ENCODE results near the gene RDM1. TPM values are rescaled to one million over a fixed set of nuclear protein-coding genes. Genes with fewer than 3 reads are reported as not detected.

The RDM1 gene
- polyA plus RNA-seq, 4 donors = 1.9 to 4.5 (median 4.5) TPM; not detected in 1

DNA sequence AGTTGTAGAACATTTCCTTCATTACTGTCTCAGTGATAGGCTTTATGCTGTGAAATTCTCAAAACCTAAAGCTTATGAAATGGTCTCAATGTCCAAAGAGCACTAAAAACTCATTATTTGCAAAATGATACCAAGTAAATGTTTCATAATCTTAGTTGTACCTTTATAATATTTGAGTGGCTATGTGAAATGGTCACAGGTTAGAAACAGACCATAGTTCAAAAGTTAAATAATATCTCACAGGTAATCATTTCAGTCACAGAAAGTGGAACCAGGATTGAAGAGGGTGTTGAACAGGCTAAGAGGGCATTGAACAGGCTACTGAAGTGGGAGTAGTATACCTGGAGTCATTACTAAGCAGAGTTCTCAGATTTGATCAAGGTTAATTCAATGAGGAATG, 2.9 kb downstream of the RDM1 start:
- Histone ChIP-seq H3K27me3 (ENCODE audit: control insufficient read depth in 3 of 3, insufficient read depth in 3 of 3, low read length in 3 of 3) (no peaks in the 10 kb centered on the region), H3K27ac (ENCODE audit: low read depth in 1 of 3, low read length in 2 of 3) (peak overlapping the region in 1 of 3 donors; percentile 75), H3K4me1 (ENCODE audit: control insufficient read depth in 3 of 3, insufficient read depth in 2 of 3, low read depth in 1 of 3, low read length in 2 of 3) (peaks cover 0 to 17% (median 4%) of the 10 kb centered on the region in 3 donors), H3K36me3 (ENCODE audit: control insufficient read depth in 3 of 3, insufficient read depth in 2 of 3, low read depth in 1 of 3, low read length in 3 of 3) (peaks cover 0 to 6% (median 0%) of the 10 kb centered on the region in 3 donors), H3K9me3 (ENCODE audit: control insufficient read depth in 2 of 2, insufficient read depth in 1 of 2, low read depth in 1 of 2, low read length in 1 of 2) (no peaks in the 10 kb centered on the region), H3K4me3 (ENCODE audit: low read depth in 1 of 3, low read length in 3 of 3) (no peak overlapping the region)
- FAIRE-seq (no peak), DNase-seq (peak in 1 of 2 donors; percentile 56)

DNA sequence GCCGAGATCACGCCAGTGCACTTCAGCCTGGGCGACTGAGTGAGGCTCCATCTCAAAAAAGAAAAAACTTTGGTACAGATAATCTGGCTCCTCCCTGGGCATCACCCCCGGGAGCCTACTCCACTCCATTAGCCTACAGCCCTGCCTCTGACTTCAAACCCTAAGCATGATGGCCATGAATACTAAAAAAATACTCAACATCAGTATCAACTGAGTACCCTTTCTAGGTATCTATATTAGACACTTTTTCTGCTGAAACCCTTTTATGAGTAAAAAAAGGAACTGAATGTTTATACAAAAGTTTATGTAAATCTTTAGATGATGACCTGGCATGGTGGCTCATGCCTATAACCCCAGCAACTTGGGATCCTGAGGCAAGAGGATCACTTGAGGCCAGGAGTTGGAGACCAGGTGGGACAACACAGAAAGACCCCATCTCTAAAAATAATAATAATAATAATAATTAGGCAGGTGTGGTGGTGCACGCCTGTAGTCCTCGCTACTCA, 6.9 kb downstream of the RDM1 start:
- H3K4me3 ChIP-seq (ENCODE audit: low read depth in 1 of 3, low read length in 3 of 3) = no peak overlapping the region
- FAIRE-seq (no peak), DNase-seq (no peak)
- H3K27me3 ChIP-seq (ENCODE audit: control insufficient read depth in 3 of 3, insufficient read depth in 3 of 3, low read length in 3 of 3) = no peaks in the 10 kb centered on the region
- peaks cover 0 to 6% (median 0%) of the 10 kb centered on the region in 3 donors for H3K36me3 ChIP-seq (ENCODE audit: control insufficient read depth in 3 of 3, insufficient read depth in 2 of 3, low read depth in 1 of 3, low read length in 3 of 3)
- H3K27ac ChIP-seq (ENCODE audit: low read depth in 1 of 3, low read length in 2 of 3) = no peak overlapping the region
- 94 to 99% (median 96%) methylated on average over 6 of the region's 6 CpGs for WGBS, 3 donors
- H3K4me1 ChIP-seq (ENCODE audit: control insufficient read depth in 3 of 3, insufficient read depth in 2 of 3, low read depth in 1 of 3, low read length in 2 of 3) = peaks cover 0 to 12% (median 0%) of the 10 kb centered on the region in 3 donors
- no peaks in the 10 kb centered on the region for H3K9me3 ChIP-seq (ENCODE audit: control insufficient read depth in 2 of 2, insufficient read depth in 1 of 2, low read depth in 1 of 2, low read length in 1 of 2)

DNA sequence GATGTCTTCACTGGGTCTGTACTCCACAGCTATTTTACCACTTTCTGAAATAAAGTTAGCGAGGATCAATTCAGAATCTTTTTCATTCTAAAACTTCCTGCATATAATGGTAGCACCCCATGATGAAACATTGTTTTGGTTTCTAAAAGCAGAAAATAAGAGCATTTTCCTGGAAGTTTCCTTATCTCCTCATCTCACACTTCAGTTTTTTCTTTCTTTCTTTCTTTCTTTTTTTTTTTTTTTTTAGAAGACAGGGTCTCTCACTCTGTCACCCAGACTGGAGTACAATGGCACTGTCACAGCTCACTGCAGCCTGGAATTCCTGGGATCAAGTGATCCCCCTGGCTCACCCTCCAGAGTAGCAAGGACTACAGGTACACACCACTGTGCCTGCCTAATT, 10.3 kb downstream of the RDM1 start:
- no peak for DNase-seq
- Histone ChIP-seq H3K27ac (ENCODE audit: low read depth in 1 of 3, low read length in 2 of 3) (no peak overlapping the region), H3K4me1 (ENCODE audit: control insufficient read depth in 3 of 3, insufficient read depth in 2 of 3, low read depth in 1 of 3, low read length in 2 of 3) (peaks cover 0 to 14% (median 0%) of the 10 kb centered on the region in 3 donors), H3K4me3 (ENCODE audit: low read depth in 1 of 3, low read length in 3 of 3) (no peak overlapping the region), H3K9me3 (ENCODE audit: control insufficient read depth in 2 of 2, insufficient read depth in 1 of 2, low read depth in 1 of 2, low read length in 1 of 2) (peaks cover 0 to 5% of the 10 kb centered on the region in 2 donors), H3K27me3 (ENCODE audit: control insufficient read depth in 3 of 3, insufficient read depth in 3 of 3, low read length in 3 of 3) (no peaks in the 10 kb centered on the region), H3K36me3 (ENCODE audit: control insufficient read depth in 3 of 3, insufficient read depth in 2 of 3, low read depth in 1 of 3, low read length in 3 of 3) (peaks cover 0 to 12% (median 0%) of the 10 kb centered on the region in 3 donors)
- 93 to 94% (median 94%) methylated on average over 1 of the region's 1 CpG for WGBS, 3 donors
- FAIRE-seq = no peak

DNA sequence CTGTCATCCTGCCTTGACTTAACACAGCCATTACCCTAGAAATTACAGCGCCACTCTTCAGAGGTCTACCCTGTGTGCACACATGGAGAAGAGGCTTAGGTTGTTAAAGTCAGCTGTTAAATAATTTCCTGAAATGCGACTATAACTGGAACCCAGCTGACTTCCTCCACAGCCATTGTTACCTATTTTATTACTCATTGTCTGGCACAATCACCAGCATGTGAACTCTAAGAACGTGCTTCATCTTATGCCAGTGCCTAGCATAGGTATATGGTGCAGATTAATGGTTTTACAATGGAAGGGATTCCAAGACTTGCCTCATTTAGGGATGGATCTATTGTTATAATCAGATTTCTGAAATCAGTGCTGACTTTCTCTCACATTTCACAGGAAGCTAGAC, 11.9 kb downstream of the RDM1 start:
- no peak for DNase-seq
- H3K27ac ChIP-seq (ENCODE audit: low read depth in 1 of 3, low read length in 2 of 3) = no peak overlapping the region
- peaks cover 0 to 12% (median 0%) of the 10 kb centered on the region in 3 donors for H3K36me3 ChIP-seq (ENCODE audit: control insufficient read depth in 3 of 3, insufficient read depth in 2 of 3, low read depth in 1 of 3, low read length in 3 of 3)
- peaks cover 0 to 28% (median 0%) of the 10 kb centered on the region in 3 donors for H3K4me1 ChIP-seq (ENCODE audit: control insufficient read depth in 3 of 3, insufficient read depth in 2 of 3, low read depth in 1 of 3, low read length in 2 of 3)
- no peaks in the 10 kb centered on the region for H3K27me3 ChIP-seq (ENCODE audit: control insufficient read depth in 3 of 3, insufficient read depth in 3 of 3, low read length in 3 of 3)
- no peak for FAIRE-seq
- H3K9me3 ChIP-seq (ENCODE audit: control insufficient read depth in 2 of 2, insufficient read depth in 1 of 2, low read depth in 1 of 2, low read length in 1 of 2) = peaks cover 0 to 16% of the 10 kb centered on the region in 2 donors
- WGBS, 3 donors = 56 to 75% (median 65%) methylated on average over 3 of the region's 3 CpGs
- no peak overlapping the region for H3K4me3 ChIP-seq (ENCODE audit: low read depth in 1 of 3, low read length in 3 of 3)

DNA sequence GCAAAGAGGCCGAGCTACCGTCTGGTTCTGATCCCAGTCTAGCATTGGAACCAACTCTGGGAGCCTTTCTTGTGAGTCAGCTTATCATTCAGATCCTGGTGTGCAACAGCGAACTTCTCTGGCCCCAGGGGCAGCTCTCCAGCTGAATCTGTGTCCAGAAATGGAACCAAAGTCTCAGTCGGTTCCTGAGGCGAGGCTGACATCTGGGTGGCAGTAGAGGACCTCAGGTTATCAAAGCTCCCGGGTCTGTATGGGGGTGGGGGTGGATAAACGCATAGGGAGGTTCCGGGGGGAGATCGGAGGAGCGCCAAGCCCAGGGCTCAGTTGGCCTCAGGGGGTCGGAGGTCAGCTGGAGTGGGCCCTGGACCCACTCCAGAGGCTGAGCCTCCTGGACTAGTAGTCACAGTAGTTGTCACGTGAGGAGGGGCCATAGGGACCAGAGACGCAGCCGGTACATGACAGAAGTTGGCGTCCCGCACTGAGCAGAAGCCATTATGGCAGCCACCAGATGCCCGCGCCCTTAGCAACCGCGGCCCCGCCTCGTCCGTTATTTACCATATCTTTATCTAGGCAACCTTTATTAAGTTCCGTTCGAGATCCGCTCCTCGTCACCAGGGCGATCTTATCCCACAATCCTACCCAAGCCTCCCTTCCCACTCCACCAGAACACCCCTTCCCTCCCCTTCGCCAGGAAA, 12.9 kb downstream of the RDM1 start:
- Histone ChIP-seq H3K4me1 (ENCODE audit: control insufficient read depth in 3 of 3, insufficient read depth in 2 of 3, low read depth in 1 of 3, low read length in 2 of 3) (peaks cover 0 to 33% (median 2%) of the 10 kb centered on the region in 3 donors), H3K27ac (ENCODE audit: low read depth in 1 of 3, low read length in 2 of 3) (no peak overlapping the region), H3K27me3 (ENCODE audit: control insufficient read depth in 3 of 3, insufficient read depth in 3 of 3, low read length in 3 of 3) (no peaks in the 10 kb centered on the region), H3K36me3 (ENCODE audit: control insufficient read depth in 3 of 3, insufficient read depth in 2 of 3, low read depth in 1 of 3, low read length in 3 of 3) (peaks cover 0 to 9% (median 0%) of the 10 kb centered on the region in 3 donors), H3K9me3 (ENCODE audit: control insufficient read depth in 2 of 2, insufficient read depth in 1 of 2, low read depth in 1 of 2, low read length in 1 of 2) (peaks cover 0 to 24% of the 10 kb centered on the region in 2 donors), H3K4me3 (ENCODE audit: low read depth in 1 of 3, low read length in 3 of 3) (no peak overlapping the region)
- no peak for DNase-seq
- no peak for FAIRE-seq
- 94 to 98% (median 97%) methylated on average over 28 to 29 of the region's 29 CpGs for WGBS, 3 donors

DNA sequence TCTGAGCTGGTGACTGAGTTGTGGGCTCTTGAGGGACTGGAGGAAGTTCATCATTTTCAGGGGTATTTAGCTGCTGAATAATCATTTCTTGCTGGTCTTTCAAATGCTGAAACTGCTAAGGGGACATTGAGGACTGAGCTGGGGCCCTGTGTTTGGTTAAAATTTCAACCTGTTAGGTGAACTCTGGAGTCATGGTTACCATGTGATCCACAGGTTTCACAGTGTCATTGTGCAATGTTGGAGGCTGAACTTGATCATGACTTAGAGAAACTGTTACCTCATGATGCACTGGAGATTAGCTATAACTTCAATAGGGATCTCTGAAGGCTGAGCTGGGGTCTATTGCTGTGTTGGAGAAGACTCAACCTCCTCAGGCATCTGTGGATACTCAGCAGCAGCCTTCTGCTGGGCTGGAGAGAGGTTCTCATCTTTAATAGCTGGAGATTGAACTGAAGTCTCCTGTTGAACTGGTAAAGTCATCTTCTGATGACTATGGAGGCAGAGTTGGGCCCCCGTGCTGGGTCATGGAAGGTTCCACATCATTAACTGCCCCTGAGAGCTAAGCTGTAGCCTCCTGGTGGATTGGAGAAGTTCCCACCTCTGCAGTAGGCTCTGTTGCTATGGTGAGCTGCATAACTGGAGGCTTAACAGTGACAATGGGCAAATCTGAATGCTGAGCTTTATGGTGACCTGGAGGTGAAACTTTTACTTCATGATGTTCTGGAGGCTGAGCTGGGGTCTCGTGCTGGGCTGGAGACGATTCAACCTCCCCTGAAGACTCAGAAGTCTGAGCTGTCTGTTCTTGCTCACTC, 15.2 kb downstream of the RDM1 start:
- Histone ChIP-seq H3K27me3 (ENCODE audit: control insufficient read depth in 3 of 3, insufficient read depth in 3 of 3, low read length in 3 of 3) (no peaks in the 10 kb centered on the region), H3K4me3 (ENCODE audit: low read depth in 1 of 3, low read length in 3 of 3) (no peak overlapping the region), H3K9me3 (ENCODE audit: control insufficient read depth in 2 of 2, insufficient read depth in 1 of 2, low read depth in 1 of 2, low read length in 1 of 2) (peaks cover 0 to 24% of the 10 kb centered on the region in 2 donors), H3K36me3 (ENCODE audit: control insufficient read depth in 3 of 3, insufficient read depth in 2 of 3, low read depth in 1 of 3, low read length in 3 of 3) (peaks cover 0 to 9% (median 0%) of the 10 kb centered on the region in 3 donors), H3K4me1 (ENCODE audit: control insufficient read depth in 3 of 3, insufficient read depth in 2 of 3, low read depth in 1 of 3, low read length in 2 of 3) (peaks cover 0 to 33% (median 2%) of the 10 kb centered on the region in 3 donors), H3K27ac (ENCODE audit: low read depth in 1 of 3, low read length in 2 of 3) (peak overlapping the region in 1 of 3 donors; percentile 89)
- WGBS, 3 donors = 84 to 96% (median 92%) methylated on average over 3 of the region's 3 CpGs
- FAIRE-seq = no peak
- peak in 1 of 2 donors; percentile 79 for DNase-seq

DNA sequence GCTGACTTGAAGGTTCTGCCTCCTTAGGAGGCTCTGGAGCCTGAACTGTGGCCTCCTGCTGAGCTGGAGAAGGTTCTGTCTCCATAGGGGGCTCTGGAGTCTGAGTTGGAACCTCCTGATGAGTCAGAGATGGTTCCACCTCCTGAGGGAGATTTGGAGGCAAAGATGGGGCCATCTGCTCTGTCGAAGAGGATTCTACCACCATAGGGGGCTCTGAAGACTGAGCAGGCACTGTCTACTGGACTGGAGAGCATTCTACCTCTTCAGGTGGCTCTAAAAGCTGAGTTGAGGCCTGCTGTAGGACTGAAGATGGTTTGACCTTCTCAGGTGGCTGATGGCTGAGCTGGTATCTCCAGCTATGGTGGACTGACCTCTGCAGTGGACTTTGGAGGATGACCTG, 16.2 kb downstream of the RDM1 start:
- peaks cover 0 to 28% of the 10 kb centered on the region in 2 donors for H3K9me3 ChIP-seq (ENCODE audit: control insufficient read depth in 2 of 2, insufficient read depth in 1 of 2, low read depth in 1 of 2, low read length in 1 of 2)

DNA sequence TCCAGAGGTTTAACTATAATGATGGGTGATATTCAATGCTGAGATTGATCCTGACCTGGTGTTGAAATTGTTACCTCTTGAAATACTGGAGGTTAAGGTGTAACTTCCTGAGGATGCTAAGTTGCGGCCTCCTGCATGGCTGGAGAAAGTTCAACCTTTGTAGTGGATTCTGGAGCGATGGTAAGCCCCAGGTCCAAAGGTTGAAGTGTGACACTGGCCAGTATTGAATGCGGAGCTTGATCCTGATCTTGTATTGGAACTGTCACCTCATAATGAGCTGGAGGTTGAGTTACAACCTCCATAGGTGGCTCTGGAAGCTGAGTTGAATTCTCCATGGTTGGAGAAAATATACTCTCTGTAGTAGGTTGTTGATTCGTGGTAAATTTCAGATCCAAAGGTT, 17.0 kb downstream of the RDM1 start:
- H3K27ac ChIP-seq (ENCODE audit: low read depth in 1 of 3, low read length in 2 of 3) = peak overlapping the region in 1 of 3 donors; percentile 89
- no peak overlapping the region for H3K4me3 ChIP-seq (ENCODE audit: low read depth in 1 of 3, low read length in 3 of 3)
- peaks cover 0 to 28% of the 10 kb centered on the region in 2 donors for H3K9me3 ChIP-seq (ENCODE audit: control insufficient read depth in 2 of 2, insufficient read depth in 1 of 2, low read depth in 1 of 2, low read length in 1 of 2)
- peaks cover 0 to 9% (median 0%) of the 10 kb centered on the region in 3 donors for H3K36me3 ChIP-seq (ENCODE audit: control insufficient read depth in 3 of 3, insufficient read depth in 2 of 3, low read depth in 1 of 3, low read length in 3 of 3)
- peaks cover 0 to 33% (median 2%) of the 10 kb centered on the region in 3 donors for H3K4me1 ChIP-seq (ENCODE audit: control insufficient read depth in 3 of 3, insufficient read depth in 2 of 3, low read depth in 1 of 3, low read length in 2 of 3)
- 78 to 90% (median 79%) methylated on average over 4 of the region's 4 CpGs for WGBS, 3 donors
- DNase-seq (peak in 1 of 2 donors; percentile 38), FAIRE-seq (no peak)
- H3K27me3 ChIP-seq (ENCODE audit: control insufficient read depth in 3 of 3, insufficient read depth in 3 of 3, low read length in 3 of 3) = no peaks in the 10 kb centered on the region

More for the DNA sequence above, 16.2 kb downstream of the RDM1 start:
- no peak overlapping the region for H3K4me3 ChIP-seq (ENCODE audit: low read depth in 1 of 3, low read length in 3 of 3)
- 89 to 100% (median 98%) methylated on average over 1 of the region's 1 CpG for WGBS, 3 donors
- peak overlapping the region in 1 of 3 donors; percentile 89 for H3K27ac ChIP-seq (ENCODE audit: low read depth in 1 of 3, low read length in 2 of 3)
- H3K27me3 ChIP-seq (ENCODE audit: control insufficient read depth in 3 of 3, insufficient read depth in 3 of 3, low read length in 3 of 3) = no peaks in the 10 kb centered on the region
- peaks cover 0 to 9% (median 0%) of the 10 kb centered on the region in 3 donors for H3K36me3 ChIP-seq (ENCODE audit: control insufficient read depth in 3 of 3, insufficient read depth in 2 of 3, low read depth in 1 of 3, low read length in 3 of 3)
- DNase-seq (no peak), FAIRE-seq (no peak)
- H3K4me1 ChIP-seq (ENCODE audit: control insufficient read depth in 3 of 3, insufficient read depth in 2 of 3, low read depth in 1 of 3, low read length in 2 of 3) = peaks cover 0 to 33% (median 2%) of the 10 kb centered on the region in 3 donors

Measured in small intestine (tissue), 7 donors.